ENCODE measurements around the gene MGA.

MGA gene

DNA sequence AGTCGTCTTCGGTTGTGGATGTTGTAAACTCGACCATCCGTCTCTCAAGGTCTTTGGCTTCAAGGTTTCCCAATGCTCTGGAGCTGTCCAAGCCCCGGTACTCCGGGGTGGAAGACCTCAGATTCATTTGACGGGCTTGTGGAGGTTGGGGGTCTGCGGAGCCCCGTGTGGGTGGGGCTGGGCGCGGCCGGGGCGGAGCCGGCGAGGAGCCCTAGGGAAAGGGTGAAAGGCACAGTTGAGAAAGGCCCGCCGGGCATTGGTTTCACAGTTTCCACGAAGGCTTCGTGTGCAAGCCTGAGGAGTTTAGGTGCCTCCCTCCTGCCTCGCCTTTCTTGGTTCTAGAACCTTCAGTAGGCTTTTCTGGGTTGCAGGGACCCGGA, 360 bp upstream of the MGA start:
- TF ChIP-seq ZFP3 (CRISPR knock-in tag; IDR thresholded peaks at IDR 0.05): no peak
- no peak for TF ChIP-seq TOX (CRISPR knock-in tag; IDR thresholded peaks at IDR 0.05; ENCODE audit: borderline replicate concordance)
- no peak for TF ChIP-seq TCF4 (CRISPR knock-in tag; IDR thresholded peaks at IDR 0.05; ENCODE audit: borderline replicate concordance)
- no peak for TF ChIP-seq GLIS3 (CRISPR knock-in tag; IDR thresholded peaks at IDR 0.05)
- TF ChIP-seq, protein P1, sequence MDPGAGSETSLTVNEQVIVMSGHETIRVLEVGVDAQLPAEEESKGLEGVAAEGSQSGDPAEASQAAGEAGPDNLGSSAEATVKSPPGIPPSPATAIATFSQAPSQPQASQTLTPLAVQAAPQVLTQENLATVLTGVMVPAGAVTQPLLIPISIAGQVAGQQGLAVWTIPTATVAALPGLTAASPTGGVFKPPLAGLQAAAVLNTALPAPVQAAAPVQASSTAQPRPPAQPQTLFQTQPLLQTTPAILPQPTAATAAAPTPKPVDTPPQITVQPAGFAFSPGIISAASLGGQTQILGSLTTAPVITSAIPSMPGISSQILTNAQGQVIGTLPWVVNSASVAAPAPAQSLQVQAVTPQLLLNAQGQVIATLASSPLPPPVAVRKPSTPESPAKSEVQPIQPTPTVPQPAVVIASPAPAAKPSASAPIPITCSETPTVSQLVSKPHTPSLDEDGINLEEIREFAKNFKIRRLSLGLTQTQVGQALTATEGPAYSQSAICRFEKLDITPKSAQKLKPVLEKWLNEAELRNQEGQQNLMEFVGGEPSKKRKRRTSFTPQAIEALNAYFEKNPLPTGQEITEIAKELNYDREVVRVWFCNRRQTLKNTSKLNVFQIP (CRISPR knock-in tag; IDR thresholded peaks at IDR 0.05; ENCODE audit: borderline replicate concordance, low read depth): no peak
- TF ChIP-seq RARB (CRISPR knock-in tag; IDR thresholded peaks at IDR 0.05): no peak
- TF ChIP-seq ARNTL (CRISPR knock-in tag; IDR thresholded peaks at IDR 0.05; ENCODE audit: borderline replicate concordance, low read depth): no peak
- ATAC-seq: no peak

DNA sequence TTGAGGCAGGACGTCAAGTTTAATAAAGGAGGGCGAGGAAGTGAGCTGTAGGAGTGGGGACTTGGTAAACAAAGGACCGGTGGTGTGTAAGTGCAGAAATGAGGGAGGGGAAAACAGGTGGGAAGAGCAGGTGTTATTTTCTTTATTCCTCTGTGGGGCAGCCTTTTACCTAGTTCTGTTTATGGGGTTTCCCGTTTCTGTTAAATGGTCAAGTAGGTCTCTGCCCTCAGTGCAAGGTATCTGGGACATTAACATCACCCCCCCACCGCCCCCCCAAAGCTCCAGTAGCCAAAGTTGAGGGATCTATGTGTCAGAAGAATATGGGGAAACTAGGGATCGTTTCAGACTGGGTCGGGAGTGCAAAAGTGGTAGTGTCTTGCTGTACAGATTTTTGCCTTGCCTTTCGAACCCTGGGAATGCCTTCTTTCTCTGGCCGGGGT, 893 bp downstream of the MGA start:
- peak; percentile 2 for ATAC-seq
- TF ChIP-seq OSR1 (CRISPR knock-in tag; IDR thresholded peaks at IDR 0.05) (no peak), ESRRG (CRISPR knock-in tag; IDR thresholded peaks at IDR 0.05) (no peak), ZFP3 (CRISPR knock-in tag; IDR thresholded peaks at IDR 0.05) (no peak)

DNA sequence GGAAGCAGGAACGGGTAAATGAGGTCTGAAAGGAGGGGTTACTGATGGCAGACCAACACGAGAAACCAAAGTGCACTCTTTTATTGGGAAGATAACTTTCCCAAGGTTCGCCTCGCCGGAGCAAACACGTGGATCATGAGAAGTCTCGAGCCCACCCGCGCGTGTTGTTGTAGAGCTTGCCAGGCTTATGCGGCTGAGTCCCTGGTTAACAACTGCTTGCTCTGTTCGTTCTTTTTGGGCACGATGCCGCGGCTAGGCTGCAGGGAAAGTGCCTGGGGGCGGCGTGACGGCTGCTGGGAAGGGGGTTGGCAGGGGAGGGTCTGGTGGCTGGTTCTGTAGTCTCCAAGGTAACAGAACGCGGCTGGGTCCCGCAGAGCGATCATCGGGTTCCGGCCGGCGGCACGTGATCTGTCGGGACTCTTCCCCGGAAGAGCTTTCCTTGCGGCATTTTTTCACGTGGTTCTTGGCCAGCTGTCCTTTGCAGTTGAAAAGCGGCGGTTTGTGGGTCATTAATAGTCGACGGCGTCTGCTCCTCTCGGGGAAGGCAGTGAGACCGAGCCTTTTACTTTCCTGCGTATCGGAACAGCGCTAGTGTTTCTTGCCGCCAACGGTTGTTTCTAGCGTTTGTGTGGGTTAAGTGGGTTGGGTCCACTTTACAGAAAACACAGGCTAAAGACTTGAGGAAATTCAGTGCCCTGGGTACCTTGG, 1.5 kb downstream of the MGA start:
- no peak for TF ChIP-seq ZC3H10 (CRISPR knock-in tag; IDR thresholded peaks at IDR 0.05)
- no peak for TF ChIP-seq ESRRG (CRISPR knock-in tag; IDR thresholded peaks at IDR 0.05)
- TF ChIP-seq ZNF8 (CRISPR knock-in tag; IDR thresholded peaks at IDR 0.05): no peak
- TF ChIP-seq OSR1 (CRISPR knock-in tag; IDR thresholded peaks at IDR 0.05): no peak
- TF ChIP-seq ZNF565 (CRISPR knock-in tag; conservative IDR thresholded peaks at IDR 0.05; ENCODE audit: low read depth): no peak
- TF ChIP-seq ZNF70 (CRISPR knock-in tag; IDR thresholded peaks at IDR 0.05): no peak
- peak; percentile 47 for ATAC-seq

DNA sequence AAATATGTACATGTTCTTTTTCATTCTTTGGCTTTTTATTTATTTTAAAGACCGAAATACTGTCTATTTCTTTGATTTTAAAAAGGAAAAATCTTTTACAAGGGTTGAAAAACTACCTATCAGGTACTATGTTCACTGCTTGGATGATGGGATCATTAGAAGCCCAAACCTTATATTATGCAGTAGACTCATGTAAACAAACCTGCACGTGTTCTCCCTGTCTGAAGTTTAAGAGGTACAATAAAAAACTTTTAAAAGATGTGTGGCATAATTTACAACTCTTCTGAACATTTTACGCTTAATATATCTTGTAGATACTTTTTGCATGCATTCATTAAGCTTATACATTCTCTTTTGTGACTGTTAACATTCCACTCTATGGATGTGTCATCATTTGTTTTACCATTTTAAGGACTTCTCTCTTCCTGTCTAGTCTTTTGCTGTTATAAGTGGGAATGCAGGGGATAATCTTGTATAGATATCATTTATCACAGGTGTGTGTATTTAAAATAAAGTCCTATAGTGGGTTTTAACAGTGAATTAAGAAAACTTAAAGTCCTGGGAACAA, 6.2 kb downstream of the MGA start:
- peak; percentile 44; the same call in 2 of the 3 replicates for ATAC-seq
- TF ChIP-seq, protein P1 (CRISPR knock-in tag; IDR thresholded peaks at IDR 0.05; ENCODE audit: borderline replicate concordance, low read depth): no peak
- no peak for TF ChIP-seq ZNF565 (CRISPR knock-in tag; conservative IDR thresholded peaks at IDR 0.05; ENCODE audit: low read depth)
- no peak for TF ChIP-seq GLIS3 (CRISPR knock-in tag; IDR thresholded peaks at IDR 0.05)
- no peak for TF ChIP-seq SNAI2 (CRISPR knock-in tag; IDR thresholded peaks at IDR 0.05)
- no peak for TF ChIP-seq ZNF8 (CRISPR knock-in tag; IDR thresholded peaks at IDR 0.05)
- no peak for TF ChIP-seq ZNF70 (CRISPR knock-in tag; IDR thresholded peaks at IDR 0.05)
- no peak for TF ChIP-seq TOX (CRISPR knock-in tag; IDR thresholded peaks at IDR 0.05; ENCODE audit: borderline replicate concordance)
- no peak for TF ChIP-seq TCF4 (CRISPR knock-in tag; IDR thresholded peaks at IDR 0.05; ENCODE audit: borderline replicate concordance)
- no peak for TF ChIP-seq PPARA (CRISPR knock-in tag; IDR thresholded peaks at IDR 0.05; ENCODE audit: borderline replicate concordance)
- no peak for TF ChIP-seq ZFP30 (CRISPR knock-in tag; IDR thresholded peaks at IDR 0.05)
- TF ChIP-seq ZFP3 (CRISPR knock-in tag; IDR thresholded peaks at IDR 0.05): no peak
- TF ChIP-seq RARB (CRISPR knock-in tag; IDR thresholded peaks at IDR 0.05): no peak
- TF ChIP-seq, protein P2, sequence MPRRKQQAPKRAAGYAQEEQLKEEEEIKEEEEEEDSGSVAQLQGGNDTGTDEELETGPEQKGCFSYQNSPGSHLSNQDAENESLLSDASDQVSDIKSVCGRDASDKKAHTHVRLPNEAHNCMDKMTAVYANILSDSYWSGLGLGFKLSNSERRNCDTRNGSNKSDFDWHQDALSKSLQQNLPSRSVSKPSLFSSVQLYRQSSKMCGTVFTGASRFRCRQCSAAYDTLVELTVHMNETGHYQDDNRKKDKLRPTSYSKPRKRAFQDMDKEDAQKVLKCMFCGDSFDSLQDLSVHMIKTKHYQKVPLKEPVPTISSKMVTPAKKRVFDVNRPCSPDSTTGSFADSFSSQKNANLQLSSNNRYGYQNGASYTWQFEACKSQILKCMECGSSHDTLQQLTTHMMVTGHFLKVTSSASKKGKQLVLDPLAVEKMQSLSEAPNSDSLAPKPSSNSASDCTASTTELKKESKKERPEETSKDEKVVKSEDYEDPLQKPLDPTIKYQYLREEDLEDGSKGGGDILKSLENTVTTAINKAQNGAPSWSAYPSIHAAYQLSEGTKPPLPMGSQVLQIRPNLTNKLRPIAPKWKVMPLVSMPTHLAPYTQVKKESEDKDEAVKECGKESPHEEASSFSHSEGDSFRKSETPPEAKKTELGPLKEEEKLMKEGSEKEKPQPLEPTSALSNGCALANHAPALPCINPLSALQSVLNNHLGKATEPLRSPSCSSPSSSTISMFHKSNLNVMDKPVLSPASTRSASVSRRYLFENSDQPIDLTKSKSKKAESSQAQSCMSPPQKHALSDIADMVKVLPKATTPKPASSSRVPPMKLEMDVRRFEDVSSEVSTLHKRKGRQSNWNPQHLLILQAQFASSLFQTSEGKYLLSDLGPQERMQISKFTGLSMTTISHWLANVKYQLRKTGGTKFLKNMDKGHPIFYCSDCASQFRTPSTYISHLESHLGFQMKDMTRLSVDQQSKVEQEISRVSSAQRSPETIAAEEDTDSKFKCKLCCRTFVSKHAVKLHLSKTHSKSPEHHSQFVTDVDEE (CRISPR knock-in tag; IDR thresholded peaks at IDR 0.05): no peak
- TF ChIP-seq ZC3H10 (CRISPR knock-in tag; IDR thresholded peaks at IDR 0.05): no peak

DNA sequence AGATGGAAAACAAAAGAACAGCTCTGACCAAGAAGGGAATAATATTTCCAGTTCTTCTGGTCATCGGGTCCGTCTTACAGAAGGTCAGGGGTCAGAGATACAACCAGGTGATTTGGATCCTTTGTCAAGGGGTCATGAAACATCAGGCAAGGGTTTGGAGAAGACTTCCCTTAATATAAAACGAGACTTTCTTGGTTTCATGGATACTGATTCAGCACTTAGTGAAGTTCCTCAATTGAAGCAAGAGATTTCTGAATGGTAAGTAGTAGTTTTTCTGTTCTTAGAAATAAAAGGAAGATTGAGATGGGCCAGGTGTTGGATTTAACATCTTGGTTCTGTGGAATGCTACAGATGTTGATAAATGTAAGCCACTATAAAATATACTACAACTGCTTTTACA, 9.5 kb downstream of the MGA start:
- ATAC-seq: no peak
- TF ChIP-seq ISL1 (CRISPR knock-in tag; IDR thresholded peaks at IDR 0.05) (no peak), PPARA (CRISPR knock-in tag; IDR thresholded peaks at IDR 0.05; ENCODE audit: borderline replicate concordance) (no peak), ZFP3 (CRISPR knock-in tag; IDR thresholded peaks at IDR 0.05) (no peak), ZFP30 (CRISPR knock-in tag; IDR thresholded peaks at IDR 0.05) (no peak), CSDC2 (CRISPR knock-in tag; IDR thresholded peaks at IDR 0.05) (no peak), TCF4 (CRISPR knock-in tag; IDR thresholded peaks at IDR 0.05; ENCODE audit: borderline replicate concordance) (no peak), OSR1 (CRISPR knock-in tag; IDR thresholded peaks at IDR 0.05) (no peak), BACH2 (CRISPR knock-in tag; IDR thresholded peaks at IDR 0.05; ENCODE audit: borderline replicate concordance) (no peak), GLIS3 (CRISPR knock-in tag; IDR thresholded peaks at IDR 0.05) (no peak), RARB (CRISPR knock-in tag; IDR thresholded peaks at IDR 0.05) (no peak), ZC3H10 (CRISPR knock-in tag; IDR thresholded peaks at IDR 0.05) (no peak), ZNF70 (CRISPR knock-in tag; IDR thresholded peaks at IDR 0.05) (no peak)
- TF ChIP-seq, protein P2 (CRISPR knock-in tag; IDR thresholded peaks at IDR 0.05): no peak
- TF ChIP-seq, protein P3, sequence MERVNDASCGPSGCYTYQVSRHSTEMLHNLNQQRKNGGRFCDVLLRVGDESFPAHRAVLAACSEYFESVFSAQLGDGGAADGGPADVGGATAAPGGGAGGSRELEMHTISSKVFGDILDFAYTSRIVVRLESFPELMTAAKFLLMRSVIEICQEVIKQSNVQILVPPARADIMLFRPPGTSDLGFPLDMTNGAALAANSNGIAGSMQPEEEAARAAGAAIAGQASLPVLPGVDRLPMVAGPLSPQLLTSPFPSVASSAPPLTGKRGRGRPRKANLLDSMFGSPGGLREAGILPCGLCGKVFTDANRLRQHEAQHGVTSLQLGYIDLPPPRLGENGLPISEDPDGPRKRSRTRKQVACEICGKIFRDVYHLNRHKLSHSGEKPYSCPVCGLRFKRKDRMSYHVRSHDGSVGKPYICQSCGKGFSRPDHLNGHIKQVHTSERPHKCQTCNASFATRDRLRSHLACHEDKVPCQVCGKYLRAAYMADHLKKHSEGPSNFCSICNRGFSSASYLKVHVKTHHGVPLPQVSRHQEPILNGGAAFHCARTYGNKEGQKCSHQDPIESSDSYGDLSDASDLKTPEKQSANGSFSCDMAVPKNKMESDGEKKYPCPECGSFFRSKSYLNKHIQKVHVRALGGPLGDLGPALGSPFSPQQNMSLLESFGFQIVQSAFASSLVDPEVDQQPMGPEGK (CRISPR knock-in tag; IDR thresholded peaks at IDR 0.05; ENCODE audit: borderline replicate concordance): no peak

Data from SK-N-SH treated with all-trans-retinoic acid at 6 μM for 48 hours (cell line).